Brain microvascular endothelial cell (primary cell): ENCODE results near the gene MTMR12.
A peak's percentile ranks its signal among the peaks of the same experiment; 100 is the strongest.
"Not testable (repeated sequence)": the region's sequence is repeated elsewhere in the genome, so short reads cannot be mapped to it uniquely, and the experiment has no call there.

Source experiments
- DNase-seq: peaks from one replicate; pipeline ENCODE4 v3.0.0-alpha.2; 2020
- H3K27ac ChIP-seq: fragments of 250-450 bp; sonication (Bioruptor Pico); 2 replicates; pipeline ENCODE4 v1.5.1; 2020; ENCODE audit warnings: mild to moderate bottlenecking, moderate library complexity
- H3K27me3 ChIP-seq: fragments of 250-450 bp; sonication (Bioruptor Pico); replicated peaks from 2 replicates; pipeline ENCODE4 v1.5.1; 2020; ENCODE audit warnings: mild to moderate bottlenecking
- H3K36me3 ChIP-seq: fragments of 250-450 bp; sonication (Bioruptor Pico); replicated peaks from 2 replicates; pipeline ENCODE4 v1.5.1; 2020; ENCODE audit warnings: mild to moderate bottlenecking
- H3K4me3 ChIP-seq: 2 replicates; pipeline ENCODE4 v1.5.1; 2011; ENCODE audit warnings: low read depth, mild to moderate bottlenecking, control low read depth, low read length, moderate library complexity
- CTCF ChIP-seq: IDR thresholded peaks from 2 replicates; pipeline ENCODE4 v1.5.1; 2011; ENCODE audit warnings: low read depth, mild to moderate bottlenecking, moderate library complexity, low read length, control low read depth, inconsistent platforms; ENCODE audit errors: missing control alignments
- in situ Hi-C: cut with HindIII; loops from 2 replicates; pipeline ENCODE4 v1.10.0; 2017; ENCODE audit warnings: low sequenced_read_pairs, low pct_ligation_motif_present

Gene MTMR12

GRCh38 chr5:32315221-32316014, 2.7 kb upstream of the MTMR12 start:
- no peak for TF ChIP-seq CTCF
- in situ Hi-C loops, result no loop called here
- H3K4me3 ChIP-seq, result no peak overlapping the region
- no peaks in the 10 kb centered on the region for H3K27me3 ChIP-seq
- H3K27ac ChIP-seq, result no peak overlapping the region
- DNase-seq, result no peak
- H3K36me3 ChIP-seq, result no peaks in the 10 kb centered on the region

- H3K36me3 ChIP-seq, result no peaks in the 10 kb centered on the region
- no peak for TF ChIP-seq CTCF
- no peak overlapping the region for H3K4me3 ChIP-seq
- in situ Hi-C loops, result no loop called here
- no peak for DNase-seq
- H3K27me3 ChIP-seq, result no peaks in the 10 kb centered on the region
- H3K27ac ChIP-seq, result no peak overlapping the region
Observed at GRCh38 chr5:32314658-32315057, 1.9 kb upstream of the MTMR12 start.

- in situ Hi-C loops, H3K4me3 ChIP-seq, H3K27me3 ChIP-seq, DNase-seq, H3K27ac ChIP-seq, H3K36me3 ChIP-seq: not testable (repeated sequence)
Observed at GRCh38 chr5:32314152-32314488, 1.4 kb upstream of the MTMR12 start.

GRCh38 chr5:32312197-32312594, 543 bp downstream of the MTMR12 start:
- DNase-seq, result peak; percentile 43
- peak overlapping the region; percentile 80 for H3K4me3 ChIP-seq
- in situ Hi-C loops, result no loop called here
- TF ChIP-seq CTCF, result no peak
- H3K36me3 ChIP-seq, result no peaks in the 10 kb centered on the region
- peak overlapping the region; percentile 75 for H3K27ac ChIP-seq
- H3K27me3 ChIP-seq, result no peaks in the 10 kb centered on the region

GRCh38 chr5:32311404-32312196, 1.1 kb downstream of the MTMR12 start:
- Histone ChIP-seq H3K27me3 (no peaks in the 10 kb centered on the region), H3K36me3 (no peaks in the 10 kb centered on the region), H3K27ac (peak overlapping the region; percentile 75), H3K4me3 (peak overlapping the region; percentile 80)
- in situ Hi-C loops, result no loop called here
- TF ChIP-seq CTCF, result no peak
- no peak for DNase-seq

GRCh38 chr5:32309761-32310160, 3.0 kb downstream of the MTMR12 start:
- in situ Hi-C loops, result no loop called here
- no peak for TF ChIP-seq CTCF
- no peak for DNase-seq
- Histone ChIP-seq H3K27ac (no peak overlapping the region), H3K36me3 (no peaks in the 10 kb centered on the region), H3K27me3 (no peaks in the 10 kb centered on the region), H3K4me3 (no peak overlapping the region)
